GM12878 (cell line): Measurements from ENCODE around the gene ZNF792. TPM values are rescaled to one million over a fixed set of nuclear protein-coding genes. Genes with fewer than 3 reads are reported as not detected.
A peak's percentile ranks its signal among the peaks of the same experiment; 100 is the strongest.

Experiments used
- ATAC-seq: fragments of 200-7000 bp; cut with Tn5 transposase; 3 replicates; pipeline ENCODE4 v1.9.1; 2020; ENCODE audit warnings: mild to moderate bottlenecking, moderate library complexity
- BruUV-seq: library from RNA; stranded (reverse); fragments of 400-500 nt; replicated peaks from 2 replicates; lab custom pipeline; 2021; lab: Mats Ljungman, UMichigan
- CTCF ChIA-PET: fragments of 300-600 bp; sonication (Branson Sonifier 250); formaldehyde crosslinking; extraction: SDS; loops from one replicate; lab custom pipeline; 2021; ENCODE audit warnings: inconsistent platforms; lab: Yijun Ruan, JAX
- POLR2A ChIA-PET: fragments of 350-600 bp; formaldehyde crosslinking; extraction: SDS; loops from one replicate; lab custom pipeline; 2021; ENCODE audit warnings: inconsistent platforms; lab: Charles Lee
- RAD21 ChIA-PET: fragments of 300-600 bp; sonication (Branson Sonifier 250); formaldehyde crosslinking; loops from one replicate; lab custom pipeline; 2023; ENCODE audit warnings: antibody characterized with exemption; ENCODE audit not compliant: unreplicated experiment; lab: Charles Lee
- SMC1A ChIA-PET: fragments of 300-600 bp; sonication (Branson Sonifier 250); formaldehyde crosslinking; loops from one replicate; lab custom pipeline; 2023; ENCODE audit not compliant: unreplicated experiment, uncharacterized antibody; lab: Charles Lee
- DNase-seq: peaks from one replicate; pipeline ENCODE4 v3.0.0-alpha.2; 2011; ENCODE audit warnings: low read depth, low spot score
- FAIRE-seq: peaks from 3 replicates; lab custom pipeline; 2011; peaks lifted over from hg19 to GRCh38; lab: Jason Lieb, UNC
- H2AFZ ChIP-seq: 2 replicates; pipeline ENCODE4 v1.6.0; 2011; ENCODE audit warnings: low read depth, low read length, control low read depth; ENCODE audit not compliant: control insufficient read depth
- H3K27ac ChIP-seq: 2 replicates; pipeline ENCODE4 v1.5.1; 2011; ENCODE audit warnings: control low read depth; ENCODE audit not compliant: control insufficient read depth, insufficient read depth
- H3K27me3 ChIP-seq, 2 experiments: replicated peaks in 1 of 2; 2 replicates each; pipeline versions ENCODE4 v1.6.0 to v1.6.1; 2011; ENCODE audit warnings: low read length in 1 of 2; ENCODE audit not compliant: control insufficient read depth in 2 of 2, insufficient read depth in 2 of 2
- H3K36me3 ChIP-seq, 2 experiments: 2 replicates each; pipeline ENCODE4 v1.5.1; 2011; ENCODE audit warnings: low read length in 1 of 2; ENCODE audit not compliant: control insufficient read depth in 2 of 2, insufficient read depth in 2 of 2
- H3K4me1 ChIP-seq: 2 replicates; pipeline ENCODE4 v1.6.1; 2011; ENCODE audit warnings: mild to moderate bottlenecking, low read length, moderate library complexity, mixed read lengths; ENCODE audit not compliant: control insufficient read depth, insufficient read depth
- H3K4me2 ChIP-seq: 2 replicates; pipeline ENCODE4 v1.6.0; 2011; ENCODE audit warnings: control low read depth; ENCODE audit not compliant: control insufficient read depth, insufficient read depth
- H3K4me3 ChIP-seq: fragments of 200-600 bp; sonication (generic); 2 replicates; pipeline ENCODE4 v1.5.1; 2016
- H3K79me2 ChIP-seq: 2 replicates; pipeline ENCODE4 v1.6.0; 2011; ENCODE audit warnings: low read length; ENCODE audit not compliant: control insufficient read depth, insufficient read depth
- H3K9ac ChIP-seq: 2 replicates; pipeline ENCODE4 v1.8.0; 2011; ENCODE audit warnings: low read length, control low read depth, mixed read lengths; ENCODE audit not compliant: control insufficient read depth, insufficient read depth
- H3K9me3 ChIP-seq: replicated peaks from 3 replicates; pipeline ENCODE4 v1.5.1; 2011; ENCODE audit warnings: mild to moderate bottlenecking, low read length; ENCODE audit not compliant: control insufficient read depth, insufficient read depth
- H4K20me1 ChIP-seq: 2 replicates; pipeline ENCODE4 v1.6.0; 2011; ENCODE audit not compliant: control insufficient read depth, insufficient read depth
- CHD1 ChIP-seq: IDR thresholded peaks from 2 replicates; pipeline ENCODE4 v1.6.1; 2012; ENCODE audit warnings: low read depth, low read length, improper control_type of control experiment
- EZH2 ChIP-seq: IDR thresholded peaks from 2 replicates; pipeline ENCODE4 v1.6.1; 2012; ENCODE audit warnings: low read depth, mild to moderate bottlenecking, control low read depth, inconsistent platforms, low read length, borderline replicate concordance; ENCODE audit not compliant: control insufficient read depth
- IKZF1 ChIP-seq: fragments of 450-650 bp; conservative IDR thresholded peaks from 2 replicates; pipeline ENCODE4 v1.6.1; 2017; ENCODE audit warnings: antibody characterized with exemption, mild to moderate bottlenecking
- MEF2A ChIP-seq: IDR thresholded peaks from 2 replicates; pipeline ENCODE4 v1.6.1; 2011; ENCODE audit warnings: low read depth, mild to moderate bottlenecking, low read length, moderate library complexity; ENCODE audit not compliant: insufficient read depth
- NBN ChIP-seq: fragments of 450-650 bp; IDR thresholded peaks from 2 replicates; pipeline ENCODE4 v1.6.1; 2016
- NRF1 ChIP-seq: conservative IDR thresholded peaks from 2 replicates; pipeline ENCODE4 v1.6.1; 2011; ENCODE audit warnings: mild to moderate bottlenecking, low read depth, low read length, improper control_type of control experiment
- POLR2A ChIP-seq: IDR thresholded peaks from 2 replicates; pipeline ENCODE4 v1.6.1; 2011; ENCODE audit warnings: low read depth, mild to moderate bottlenecking, low read length
- RB1 ChIP-seq: fragments of 450-650 bp; formaldehyde crosslinking; IDR thresholded peaks from 2 replicates; pipeline ENCODE4 v1.6.1; 2017; ENCODE audit warnings: mild to moderate bottlenecking, borderline replicate concordance
- SMC3 ChIP-seq: IDR thresholded peaks from 2 replicates; pipeline ENCODE4 v1.6.1; 2011; ENCODE audit warnings: low read length, improper control_type of control experiment, borderline replicate concordance
- SRF ChIP-seq, 2 experiments: IDR thresholded peaks; 2 replicates each; pipeline ENCODE4 v1.6.1; 2011; ENCODE audit warnings: low read depth in 2 of 2, low read length in 2 of 2, mild to moderate bottlenecking in 1 of 2, moderate library complexity in 1 of 2
- ZNF592 ChIP-seq: fragments of 450-650 bp; IDR thresholded peaks from 2 replicates; pipeline ENCODE4 v1.6.1; 2017; ENCODE audit warnings: mild to moderate bottlenecking, moderate library complexity
- WGBS: methylation state at CpG from one replicate; pipeline ENCODE4 v1.1.6; 2016; ENCODE audit warnings: low lambda C conversion rate; ENCODE audit not compliant: insufficient replicate concordance, insufficient coverage; ENCODE audit errors: missing lambda C conversion rate; 5-methylcytosine and 5-hydroxymethylcytosine counted together
- in situ Hi-C: fragments of 300-500 bp; cut with MboI; formaldehyde crosslinking; loops from 9 replicates; pipeline ENCODE4 v1.14.3; 2018; ENCODE audit warnings: mixed read lengths
- intact Hi-C: fragments of 100-400 bp; cut with micrococcal nuclease; formaldehyde crosslinking; loops from one replicate; pipeline ENCODE4 v1.14.2; 2022; ENCODE audit not compliant: unreplicated experiment
- polyA plus RNA-seq, 11 experiments: library from polyadenylated mRNA; depleted of rRNA in 4 of 11; unstranded in 6 of 11; stranded (reverse) in 5 of 11; fragments of >200 nt; fragmentation: Nextera tagmentation in 4 of 11; fragmentation: Illumina TruSeq in 1 of 11; extraction: Ambion mirVana in 4 of 11; extraction: Trizol in 1 of 11; gene quantifications; 1 replicate in 1 of 11; 2 replicates in 10 of 11; pipeline versions ENCODE4 v1.2.1 to v1.2.3, GENCODE V29; 2011 to 2016; ENCODE audit warnings: inconsistent platforms in 2 of 11, missing spikeins in 2 of 11, low read depth in 1 of 11
- total RNA-seq, 4 experiments: library from RNA; depleted of rRNA in 3 of 4; stranded (reverse); fragments of >200 nt in 3 of 4; fragmentation: Illumina TruSeq in 1 of 4; extraction: Trizol in 1 of 4; gene quantifications; 2 replicates each; pipeline versions ENCODE4 v1.2.1 to v1.2.3, GENCODE V29; 2013 to 2021
- TF ChIP-seq, protein P1 (sequence below): IDR thresholded peaks from 2 replicates; pipeline ENCODE4 v1.6.1; 2012; ENCODE audit warnings: low read length, inconsistent platforms

Gene ZNF792
- total and polyA plus RNA-seq, 10 of the 15 experiments (the other 5 are each of a cell fraction or from before 2014, with no cell fraction given) = 0.53 to 4.8 (median 1.3) TPM

DNA sequence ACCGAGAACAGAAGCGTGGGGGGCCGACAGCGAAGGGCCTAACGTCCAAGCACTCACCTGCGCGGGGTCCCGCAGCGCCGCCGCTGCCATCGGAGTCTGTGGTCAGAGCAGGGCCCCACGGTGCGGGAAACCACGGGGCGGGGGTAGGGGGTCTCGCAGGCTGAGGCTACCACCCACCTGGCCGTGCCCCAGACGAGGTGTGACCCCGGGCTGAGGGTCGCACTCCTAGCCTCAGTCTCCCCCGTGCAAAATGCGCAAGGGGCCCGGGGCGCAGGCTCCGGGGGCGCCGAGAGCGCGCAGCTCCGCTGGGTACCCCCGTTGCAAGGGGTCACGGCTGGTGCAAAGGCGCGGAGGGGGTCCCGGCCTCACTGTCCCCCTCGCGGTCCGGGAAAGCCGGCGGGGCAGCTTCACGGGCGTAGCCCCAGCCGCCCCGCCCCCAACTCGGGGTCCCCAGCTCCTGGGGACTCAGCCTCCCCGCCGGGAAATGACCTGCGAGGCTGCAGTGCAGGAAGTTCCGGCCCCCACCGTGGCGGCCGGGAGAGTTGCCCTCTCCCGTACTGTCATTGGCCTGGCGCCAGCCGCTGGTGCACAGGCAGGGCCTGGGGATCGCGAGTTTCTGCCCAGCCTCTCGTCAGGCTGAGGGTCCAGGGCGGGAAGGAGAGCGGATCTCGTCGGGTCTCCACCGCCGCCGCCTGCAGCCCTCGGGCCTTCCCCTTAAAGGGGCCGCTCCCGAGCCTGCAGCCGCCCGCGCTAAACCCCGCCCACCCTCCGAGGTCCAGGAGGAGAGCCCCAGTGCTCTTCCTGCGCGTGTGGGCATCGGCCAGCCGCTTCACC, at the start of gene ZNF792 (continued):
- no peak for TF ChIP-seq EZH2
- TF ChIP-seq POLR2A = peak; percentile 66
- TF ChIP-seq CHD1 = no peak

GRCh38 chr19:35013041-35013819, 49.2 kb upstream of the ZNF792 start:
- peaks cover 11% of the 10 kb centered on the region for H3K4me1 ChIP-seq
- peaks cover 10 to 38% of the 10 kb centered on the region in 2 experiments for H3K36me3 ChIP-seq
- H4K20me1 ChIP-seq = no peaks in the 10 kb centered on the region
- in situ Hi-C loops (loop anchor here (5.0 kb wide), 1 partner anchor 36 kb away; no protein-coding TSS in a partner anchor), intact Hi-C loops (loop anchor here (1.0 kb wide), 1 partner anchor 40 kb away; no protein-coding TSS in a partner anchor)
- RAD21 ChIA-PET = interaction anchor here (0.7 to 3.0 kb wide), 3 partner anchors 24 to 39 kb away, joined by 3 to 13 read pairs (median 5); no protein-coding TSS in a partner anchor
- H2AFZ ChIP-seq = no peak overlapping the region
- no peaks in the 10 kb centered on the region for H3K9me3 ChIP-seq
- FAIRE-seq = peak; percentile 23
- 52% methylated on average over 30 of the region's 32 CpGs for WGBS
- H3K4me2 ChIP-seq = no peak overlapping the region
- no peaks in the 10 kb centered on the region for H3K27me3 ChIP-seq
- ATAC-seq = peak; percentile 93
- DNase-seq = no peak
- BruUV-seq = no TSS peak
- no peak overlapping the region for H3K27ac ChIP-seq
- no peak overlapping the region for H3K4me3 ChIP-seq
- POLR2A ChIA-PET = interaction anchor here (1.0 kb wide), 1 partner anchor 24 kb away, joined by 3 read pairs; no protein-coding TSS in a partner anchor
- CTCF ChIA-PET = interaction anchor here (0.7 to 4.9 kb wide), 12 partner anchors 10 to 84 kb away, joined by 3 to 62 read pairs (median 4); no protein-coding TSS in a partner anchor
- H3K9ac ChIP-seq = no peak overlapping the region
- H3K79me2 ChIP-seq = no peaks in the 10 kb centered on the region
- SMC1A ChIA-PET = interaction anchor here (1.6 to 2.6 kb wide), 2 partner anchors 39 to 49 kb away, joined by 6 to 17 read pairs; partner anchors contain the start of gene ZNF792
- TF ChIP-seq SRF (IDR thresholded peaks at IDR 0.05; ENCODE audit: low read depth in 2 of 2, low read length in 2 of 2) = no peak
- TF ChIP-seq IKZF1 = peak; percentile 46; the same call in 1 of the 2 replicates
- peak; percentile 54 for TF ChIP-seq POLR2A
- TF ChIP-seq NRF1 = no peak
- peak; percentile 48; the same call in 1 of the 2 replicates for TF ChIP-seq RB1
- TF ChIP-seq MEF2A = 0 out of 2 replicates have a peak, but pooled peaks have one; percentile 22
- TF ChIP-seq, protein P1, sequence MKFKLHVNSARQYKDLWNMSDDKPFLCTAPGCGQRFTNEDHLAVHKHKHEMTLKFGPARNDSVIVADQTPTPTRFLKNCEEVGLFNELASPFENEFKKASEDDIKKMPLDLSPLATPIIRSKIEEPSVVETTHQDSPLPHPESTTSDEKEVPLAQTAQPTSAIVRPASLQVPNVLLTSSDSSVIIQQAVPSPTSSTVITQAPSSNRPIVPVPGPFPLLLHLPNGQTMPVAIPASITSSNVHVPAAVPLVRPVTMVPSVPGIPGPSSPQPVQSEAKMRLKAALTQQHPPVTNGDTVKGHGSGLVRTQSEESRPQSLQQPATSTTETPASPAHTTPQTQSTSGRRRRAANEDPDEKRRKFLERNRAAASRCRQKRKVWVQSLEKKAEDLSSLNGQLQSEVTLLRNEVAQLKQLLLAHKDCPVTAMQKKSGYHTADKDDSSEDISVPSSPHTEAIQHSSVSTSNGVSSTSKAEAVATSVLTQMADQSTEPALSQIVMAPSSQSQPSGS = no peak
- peak; percentile 44; the same call in 1 of the 2 replicates for TF ChIP-seq ZNF592
- TF ChIP-seq SMC3 = peak; percentile 97
- TF ChIP-seq NBN = no peak
